ENCODE results near the gene CDK15. TPM values are rescaled to one million over a fixed set of nuclear protein-coding genes. Genes with fewer than 3 reads are reported as not detected.
A peak's percentile ranks its signal among the peaks of the same experiment; 100 is the strongest.

CDK15 gene
- total RNA-seq, 1 donor: 4.5 TPM

GRCh38 chr2:201852462-201852861, 46.1 kb downstream of the CDK15 start:
- TF ChIP-seq CTCF (IDR thresholded peaks at IDR 0.05; ENCODE audit: insufficient read depth, low read length): no peak
- peak; percentile 18 for DNase-seq (ENCODE audit: low read depth)
- H3K4me3 ChIP-seq (ENCODE audit: low read depth, low read length): no peak overlapping the region

GRCh38 chr2:201852878-201853415, 46.6 kb downstream of the CDK15 start:
- H3K4me3 ChIP-seq (ENCODE audit: low read depth, low read length): no peak overlapping the region
- peak; percentile 14 for DNase-seq (ENCODE audit: low read depth)
- no peak for TF ChIP-seq CTCF (IDR thresholded peaks at IDR 0.05; ENCODE audit: insufficient read depth, low read length)

- peak; percentile 90 for DNase-seq (ENCODE audit: low read depth)
- H3K4me3 ChIP-seq (ENCODE audit: low read depth, low read length): no peak overlapping the region
- no peak for TF ChIP-seq CTCF (IDR thresholded peaks at IDR 0.05; ENCODE audit: insufficient read depth, low read length)
These were observed 48.0 kb downstream of the CDK15 start for GRCh38 chr2:201854221-201854801.

GRCh38 chr2:201854841-201855240, 48.5 kb downstream of the CDK15 start:
- DNase-seq (ENCODE audit: low read depth): no peak
- H3K4me3 ChIP-seq (ENCODE audit: low read depth, low read length): no peak overlapping the region
- TF ChIP-seq CTCF (IDR thresholded peaks at IDR 0.05; ENCODE audit: insufficient read depth, low read length): no peak

GRCh38 chr2:201855356-201855755, 49.0 kb downstream of the CDK15 start:
- no peak overlapping the region for H3K4me3 ChIP-seq (ENCODE audit: low read depth, low read length)
- DNase-seq (ENCODE audit: low read depth): no peak
- no peak for TF ChIP-seq CTCF (IDR thresholded peaks at IDR 0.05; ENCODE audit: insufficient read depth, low read length)

GRCh38 chr2:201857326-201857725, 51.0 kb downstream of the CDK15 start:
- no peak for TF ChIP-seq CTCF (IDR thresholded peaks at IDR 0.05; ENCODE audit: insufficient read depth, low read length)
- DNase-seq (ENCODE audit: low read depth): no peak
- no peak overlapping the region for H3K4me3 ChIP-seq (ENCODE audit: low read depth, low read length)
